GM18511 (cell line): Measurements from ENCODE around the gene DTNA.
"Not testable (repeated sequence)": the region's sequence is repeated elsewhere in the genome, so short reads cannot be mapped to it uniquely, and the experiment has no call there.

Experiments
- ATAC-seq: cut with Tn5 transposase; IDR thresholded peaks from one replicate; pipeline ENCODE4 v1.9.1; 2021; ENCODE audit warnings: mild to moderate bottlenecking, moderate library complexity; ENCODE audit not compliant: unreplicated experiment

Gene DTNA

DNA sequence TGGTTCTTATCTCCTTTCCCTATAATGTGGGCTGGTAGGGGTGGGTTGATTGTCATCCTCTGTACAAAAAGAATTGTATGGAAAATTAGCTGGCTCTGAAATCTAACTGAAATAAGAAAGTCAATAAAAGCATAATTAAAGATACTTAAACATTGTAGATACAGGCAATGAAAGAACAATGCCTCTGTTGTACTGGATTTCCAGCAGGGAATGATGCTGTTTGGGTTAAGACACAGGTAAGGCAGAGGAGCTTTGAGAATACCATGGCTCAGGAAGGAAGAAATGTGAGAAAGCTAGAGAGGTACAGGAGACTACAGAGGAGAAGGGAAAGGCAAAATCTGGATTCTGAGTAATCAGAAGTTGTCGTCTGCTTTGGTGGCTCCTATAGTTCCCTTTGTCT, 10.1 kb downstream of the DTNA start:
- no peak for ATAC-seq

DNA sequence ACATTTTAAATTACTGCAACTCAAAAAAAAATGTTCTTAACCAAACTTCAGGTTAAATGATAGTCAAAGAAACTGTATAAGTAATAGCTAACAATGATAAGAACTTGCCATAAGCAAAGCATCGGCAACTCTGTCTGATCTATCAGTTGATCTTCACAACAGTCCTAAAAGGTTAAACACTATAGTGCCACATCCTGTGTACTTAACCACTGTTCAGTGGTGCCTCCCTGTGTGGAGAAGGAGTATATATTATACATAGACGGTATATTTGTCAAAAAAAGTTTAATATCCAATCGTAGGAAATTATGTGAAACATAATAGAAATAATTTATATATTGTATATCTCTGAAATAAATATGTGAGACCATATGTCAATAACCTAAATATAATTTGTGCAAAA, 13.0 kb downstream of the DTNA start:
- no peak for ATAC-seq

GRCh38 chr18:34725737-34726136, 15.6 kb downstream of the DTNA start:
- ATAC-seq, result not testable (repeated sequence)

DNA sequence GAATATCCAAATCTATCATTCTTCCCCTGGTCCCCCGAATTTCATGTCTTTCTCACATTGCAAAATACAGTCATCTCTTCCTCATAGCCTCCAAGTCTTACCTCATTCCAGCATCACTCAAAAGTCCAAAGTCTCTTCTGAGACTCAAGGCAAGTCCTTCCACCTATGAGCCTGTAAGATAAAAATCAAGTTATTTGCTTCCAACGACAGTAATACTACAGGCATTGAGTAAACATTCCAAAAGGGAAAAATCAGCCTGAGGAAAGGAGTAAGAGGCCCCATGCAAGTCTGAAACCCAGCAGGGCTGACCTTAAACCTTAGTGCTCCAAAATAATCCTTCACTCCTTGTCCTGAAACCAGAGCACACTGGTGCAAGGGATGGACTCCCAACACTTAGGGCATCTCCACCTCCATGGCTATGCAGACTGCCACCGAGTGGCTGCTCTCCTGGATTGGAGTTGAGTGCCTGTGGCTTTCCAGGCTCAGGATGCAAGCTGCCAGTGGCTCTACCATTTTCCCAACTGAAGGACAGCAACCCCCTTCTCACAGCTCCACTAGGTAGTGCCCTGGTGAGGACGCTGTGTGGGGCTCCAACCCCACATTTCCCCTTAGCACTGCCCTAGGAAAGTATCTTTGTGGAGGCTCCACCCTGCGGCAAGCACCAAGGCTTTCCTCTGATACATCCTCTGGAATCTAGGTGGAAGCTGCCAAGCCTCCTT, 16.3 kb downstream of the DTNA start:
- no peak for ATAC-seq

GRCh38 chr18:34729264-34729663, 19.2 kb downstream of the DTNA start:
- ATAC-seq, result peak; percentile 83

DNA sequence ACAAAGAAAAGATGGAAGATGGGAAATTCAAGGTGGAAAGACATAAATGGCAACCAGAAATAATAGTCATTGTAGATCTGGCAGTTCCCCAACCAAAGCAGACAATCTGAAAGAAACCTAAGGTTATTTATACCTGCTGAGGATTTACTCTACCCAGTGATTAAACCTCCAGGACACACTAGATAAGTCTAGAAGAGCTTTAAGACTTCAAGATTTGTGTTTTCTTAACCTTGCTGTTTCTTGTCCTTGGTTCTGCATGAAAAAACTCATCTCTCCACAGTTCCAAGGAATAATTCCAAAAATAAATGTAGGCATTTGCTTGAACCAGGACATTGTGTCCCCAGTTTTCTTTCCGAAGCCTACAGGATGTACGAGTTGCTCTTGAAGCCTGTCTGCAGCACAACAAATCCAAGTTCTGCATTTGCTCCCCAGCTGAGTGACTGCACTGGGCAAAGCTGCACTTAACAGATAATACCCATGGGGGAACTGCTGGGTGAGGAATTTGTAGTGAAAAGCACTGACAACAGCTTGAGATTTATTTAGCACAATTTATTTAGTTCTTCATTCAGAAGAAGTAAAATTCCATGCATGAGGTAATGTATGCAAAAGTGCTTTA, 19.8 kb downstream of the DTNA start:
- ATAC-seq, result no peak

GRCh38 chr18:34730774-34731173, 20.7 kb downstream of the DTNA start:
- no peak for ATAC-seq

- no peak for ATAC-seq
Measured at GRCh38 chr18:34734056-34734455, 24.0 kb downstream of the DTNA start.

DNA sequence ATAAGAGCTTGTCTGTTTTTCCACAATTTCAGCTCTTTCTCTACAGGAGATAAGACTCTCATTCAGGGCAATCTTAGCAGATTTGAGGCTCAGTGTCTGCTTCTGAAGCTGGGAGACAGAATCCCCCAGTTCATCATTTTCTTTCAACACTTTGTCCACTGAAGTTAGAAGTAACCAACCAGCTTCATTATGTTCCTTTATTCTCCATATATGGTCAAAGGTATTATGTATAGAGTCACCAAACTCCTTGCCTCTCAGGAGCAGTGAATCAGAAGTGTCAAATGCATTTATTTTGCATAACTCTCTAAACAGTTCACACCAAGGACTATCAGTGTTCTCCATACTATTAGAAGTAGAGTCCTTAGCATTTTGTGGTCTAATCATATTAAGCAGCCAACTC, 24.4 kb downstream of the DTNA start:
- not testable (repeated sequence) for ATAC-seq

GRCh38 chr18:34738175-34738894, 28.2 kb downstream of the DTNA start:
- ATAC-seq, result no peak

DNA sequence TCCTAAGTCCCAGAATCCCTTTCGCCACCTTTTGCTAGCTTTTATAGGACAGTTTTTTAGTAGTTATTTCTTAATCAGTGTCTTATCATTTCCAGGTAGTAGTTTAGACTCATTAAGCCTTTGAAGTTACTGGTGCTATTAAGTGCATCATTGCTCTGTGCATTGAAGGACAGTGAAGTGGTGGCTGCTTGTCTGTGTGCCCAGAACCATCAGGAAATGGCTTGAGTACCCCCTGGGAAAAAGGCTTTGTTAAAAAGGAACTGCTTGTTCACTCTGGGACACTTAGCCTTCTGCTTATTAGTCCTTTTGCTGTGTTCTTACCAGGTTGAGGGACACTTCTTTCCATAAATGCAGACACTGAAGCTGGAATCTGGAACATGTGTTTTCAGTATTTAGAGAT, 30.0 kb downstream of the DTNA start:
- ATAC-seq, result no peak

- no peak for ATAC-seq
Measured at GRCh38 chr18:34740724-34741123, 30.6 kb downstream of the DTNA start.

GRCh38 chr18:34741401-34741800, 31.3 kb downstream of the DTNA start:
- no peak for ATAC-seq

DNA sequence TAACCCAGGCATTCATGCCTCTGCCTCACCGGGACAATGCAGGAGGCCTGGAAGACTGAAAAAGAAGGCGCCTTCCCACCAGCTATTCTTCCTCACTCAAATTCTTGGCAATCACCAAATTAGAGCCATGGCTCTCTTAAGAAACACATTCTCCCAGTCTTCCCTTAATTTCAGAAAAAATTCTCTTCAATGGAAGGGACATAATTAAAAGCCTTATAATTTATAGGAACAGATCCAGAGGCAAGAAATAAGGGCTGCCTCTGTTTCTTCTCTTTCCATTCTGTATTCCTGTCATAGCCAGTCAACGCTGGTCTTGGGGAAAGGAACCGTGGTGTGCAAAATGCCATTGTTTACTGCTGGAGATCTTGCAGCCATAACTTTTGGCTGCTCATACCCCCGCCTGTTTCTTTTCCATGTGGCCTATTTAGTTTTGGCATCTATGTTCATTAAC, 32.8 kb downstream of the DTNA start:
- no peak for ATAC-seq

DNA sequence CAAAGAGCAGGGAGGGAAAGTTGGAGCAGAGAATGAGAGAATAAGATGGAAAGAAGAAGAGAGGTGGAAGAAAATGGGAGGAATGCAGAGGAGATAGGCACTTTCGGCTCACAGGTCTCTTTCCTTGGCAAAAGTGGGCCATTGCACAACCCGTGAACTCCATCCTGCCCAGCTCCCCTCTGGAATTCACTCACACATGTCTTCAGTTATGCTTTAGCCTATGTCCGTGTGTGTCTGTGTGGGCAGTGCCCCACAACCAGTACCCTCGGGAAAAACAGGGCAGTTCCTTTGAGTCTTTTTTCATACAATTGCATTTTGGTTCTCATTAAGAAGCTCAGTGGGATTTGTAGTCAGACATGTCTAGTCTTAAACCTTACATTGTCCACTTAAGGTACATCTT, 34.5 kb downstream of the DTNA start:
- ATAC-seq, result no peak

DNA sequence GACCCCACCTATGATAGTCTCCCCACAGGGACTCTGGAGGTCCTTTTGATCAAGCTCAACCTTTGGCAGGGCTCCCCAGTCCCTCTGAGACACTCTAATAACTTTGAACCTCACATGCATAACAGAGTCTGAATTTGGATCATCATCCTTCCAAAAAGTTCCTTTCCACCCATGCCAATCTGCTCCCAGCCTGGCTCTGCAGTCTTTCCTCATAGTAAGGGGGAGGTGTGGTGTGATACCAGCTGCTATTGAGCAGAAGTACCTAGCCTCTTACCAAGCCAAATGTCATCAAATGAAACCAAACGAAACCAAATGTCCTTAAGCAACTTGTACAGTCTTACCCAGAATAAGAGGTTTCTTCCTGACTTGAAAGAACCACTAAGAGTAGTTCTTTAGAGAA, 36.5 kb downstream of the DTNA start:
- ATAC-seq, result no peak

GRCh38 chr18:34749721-34750120, 39.6 kb downstream of the DTNA start:
- ATAC-seq, result no peak

DNA sequence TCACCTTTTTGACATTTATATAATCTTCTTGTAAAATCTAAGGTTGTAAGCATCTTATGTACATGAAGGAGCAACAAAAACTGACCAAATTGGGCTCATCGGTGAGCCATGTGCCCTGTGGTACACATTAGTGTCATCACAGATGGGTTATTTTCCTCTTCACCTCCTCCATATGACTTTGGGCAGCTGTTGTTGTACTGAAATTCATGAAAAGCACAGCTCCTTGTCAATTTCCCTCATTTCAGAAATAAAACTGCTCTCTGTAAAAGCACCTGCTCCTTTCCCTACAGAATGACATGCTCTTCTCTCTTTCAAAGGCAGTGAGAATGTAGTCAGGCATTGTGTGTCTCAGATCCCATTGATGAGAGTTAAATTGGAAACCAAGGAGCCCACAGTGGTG, 42.0 kb downstream of the DTNA start:
- no peak for ATAC-seq

- ATAC-seq, result no peak
Measured at GRCh38 chr18:34754300-34754699, 44.2 kb downstream of the DTNA start.

DNA sequence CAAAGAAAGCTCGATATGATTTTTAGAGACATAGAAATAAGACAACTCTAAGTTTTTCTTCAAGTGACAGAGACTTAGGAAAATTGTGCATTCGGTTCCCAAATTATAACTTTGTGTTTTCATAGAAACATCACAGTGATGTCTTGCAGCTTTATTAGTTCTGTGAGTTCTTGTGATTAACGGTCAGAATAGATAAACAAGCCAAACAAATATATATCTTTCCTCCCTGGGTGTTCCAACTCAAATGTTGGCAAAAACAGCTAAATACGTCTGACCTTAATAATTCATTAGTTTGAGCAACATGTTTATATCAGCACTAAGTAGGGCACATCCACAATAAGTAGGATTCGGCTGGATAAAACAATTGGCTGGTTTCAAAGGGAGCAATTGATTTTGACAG, 47.6 kb downstream of the DTNA start:
- ATAC-seq, result no peak

DNA sequence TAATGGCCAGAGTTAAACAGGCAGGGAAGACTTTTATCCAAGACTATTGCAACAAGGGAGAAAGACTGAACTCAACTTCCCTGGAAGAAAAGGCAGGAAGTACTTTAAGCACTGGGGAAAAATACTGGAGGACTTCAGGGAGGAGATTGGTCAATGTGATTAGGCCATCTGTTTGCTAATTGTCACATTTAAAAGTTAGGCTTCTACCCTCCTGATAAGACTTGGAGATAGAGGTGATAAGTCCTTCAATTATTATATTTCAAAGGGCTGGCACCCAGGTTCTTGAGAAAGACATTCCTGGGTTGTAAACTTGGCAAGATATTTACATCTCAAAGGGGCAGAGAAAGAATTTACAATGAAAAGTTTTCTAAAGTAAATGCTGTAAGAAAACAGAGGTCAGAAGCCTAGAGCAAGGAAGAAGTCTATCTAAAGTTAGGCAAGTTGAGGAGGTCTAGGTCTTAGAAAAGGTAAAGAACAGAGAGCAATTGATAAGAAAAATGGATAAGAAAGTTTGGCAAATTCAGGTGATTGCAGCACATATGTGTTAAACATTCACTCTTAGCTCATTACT, 48.4 kb downstream of the DTNA start:
- ATAC-seq, result no peak

- no peak for ATAC-seq
Measured at GRCh38 chr18:34760444-34760843, 50.3 kb downstream of the DTNA start.
